Spleen (tissue), 11 donors: ENCODE results near the gene SUZ12. TPM values are rescaled to one million over a fixed set of nuclear protein-coding genes. Genes with fewer than 3 reads are reported as not detected.

Source experiments
- DNase-seq: peaks from one replicate; pipeline ENCODE4 v3.0.0-alpha.2; 2020
- H3K27ac ChIP-seq, 8 donors: fragments of 200-600 bp; sonication (generic) in 7 of 8; 1 replicate in 4 of 8; 2 replicates in 4 of 8; pipeline versions ENCODE4 v1.5.0 to v1.8.0; 2016 to 2021; ENCODE audit warnings: inconsistent platforms in 4 of 8, mild to moderate bottlenecking in 4 of 8, moderate library complexity in 1 of 8
- H3K27me3 ChIP-seq, 7 donors: fragments of 200-600 bp; sonication (generic) in 6 of 7; replicated peaks in 1 of 7; 1 replicate in 4 of 7; 2 replicates in 3 of 7; pipeline versions ENCODE4 v1.5.0 to v1.8.0; 2016 to 2021; ENCODE audit warnings: inconsistent platforms in 3 of 7, mild to moderate bottlenecking in 1 of 7
- H3K36me3 ChIP-seq, 6 donors: fragments of 200-600 bp; sonication (generic) in 5 of 6; 1 replicate in 4 of 6; 2 replicates in 2 of 6; pipeline versions ENCODE4 v1.5.0 to v1.8.0; 2016 to 2021; ENCODE audit warnings: inconsistent platforms in 2 of 6
- H3K4me1 ChIP-seq, 6 donors: fragments of 200-600 bp; sonication (generic) in 5 of 6; 1 replicate in 3 of 6; 2 replicates in 3 of 6; pipeline versions ENCODE4 v1.5.0 to v1.8.0; 2016 to 2021; ENCODE audit warnings: inconsistent platforms in 3 of 6
- H3K4me3 ChIP-seq, 8 donors: fragments of 200-600 bp; sonication (generic) in 7 of 8; 1 replicate in 4 of 8; 2 replicates in 4 of 8; pipeline versions ENCODE4 v1.5.0 to v1.8.0; 2016 to 2021; ENCODE audit warnings: inconsistent platforms in 4 of 8, mild to moderate bottlenecking in 4 of 8, moderate library complexity in 2 of 8
- H3K9me3 ChIP-seq, 8 donors: fragments of 200-600 bp; sonication (generic) in 7 of 8; 1 replicate in 4 of 8; 2 replicates in 4 of 8; pipeline versions ENCODE4 v1.5.0 to v1.8.0; 2016 to 2021; ENCODE audit warnings: inconsistent platforms in 4 of 8
- POLR2A ChIP-seq, 3 donors: fragments of 450-650 bp; IDR thresholded peaks; one replicate each; pipeline ENCODE4 v1.5.1; 2017; ENCODE audit warnings: antibody characterized with exemption in 3 of 3, mild to moderate bottlenecking in 1 of 3
- POLR2AphosphoS5 ChIP-seq, 3 donors: sonication (generic); formaldehyde crosslinking; IDR thresholded peaks; one replicate each; pipeline ENCODE4 v1.5.1; 2017; ENCODE audit warnings: antibody characterized with exemption in 3 of 3
- WGBS, 5 donors: extraction: QIAGEN DNeasy Blood & Tissue Kit in 3 of 5; methylation state at CpG; one replicate each; pipeline versions ENCODE4 v1.1.5 to v1.1.7; 2013 to 2018; 5-methylcytosine and 5-hydroxymethylcytosine counted together
- intact Hi-C: fragments of 100-400 bp; cut with DNase I; formaldehyde crosslinking; loops from one replicate; pipeline ENCODE4 v1.15.0; 2023; ENCODE audit warnings: low total_unique reads
- polyA plus RNA-seq, 3 donors: library from polyadenylated mRNA; stranded (reverse); fragments of 200-250 nt; gene quantifications; one replicate each; pipeline ENCODE4 v1.2.1, GENCODE V29; 2013
- total RNA-seq, 7 donors: library from RNA; depleted of rRNA in 3 of 7; stranded (reverse); fragments of >200 nt in 3 of 7; fragmentation: NEBNext Ultra II Directional in 4 of 7; extraction: Animal tissue kit (Norgen Biotek cat#: 25700) in 4 of 7; gene quantifications; one replicate each; pipeline versions ENCODE4 v1.1.0 to v1.2.1, GENCODE V29; 2016 to 2021
- TF ChIP-seq, protein P1 (sequence below), 11 experiments: fragments of 200-600 bp in 7 of 11; fragments of 450-650 bp in 4 of 11; sonication (generic) in 4 of 11; IDR thresholded peaks in 8 of 11; conservative IDR thresholded peaks in 3 of 11; 1 replicate in 7 of 11; 2 replicates in 4 of 11; pipeline versions ENCODE4 v1.4.0 to v1.8.0; 2016 to 2021; ENCODE audit warnings: antibody characterized with exemption in 11 of 11, inconsistent platforms in 4 of 11, mild to moderate bottlenecking in 1 of 11
- donor health status: healthy with polysubstance abuse.
- donor health status: DM: no; HTN: no; CAD: no; lungs with moderate emphysema.
- donor health status: DM: no; HTN: no; CAD: no.
- donor health status: Bipolar disorder and iron deficiency.
- donor health status: healthy.
- donor health status: DM: no; HTN: no; CAD: no.
- donor health status: DM: yes; HTN: yes; CAD: no.

Gene SUZ12
- total and polyA plus RNA-seq, 10 donors, result 14.9 to 38.7 (median 29.8) TPM

DNA sequence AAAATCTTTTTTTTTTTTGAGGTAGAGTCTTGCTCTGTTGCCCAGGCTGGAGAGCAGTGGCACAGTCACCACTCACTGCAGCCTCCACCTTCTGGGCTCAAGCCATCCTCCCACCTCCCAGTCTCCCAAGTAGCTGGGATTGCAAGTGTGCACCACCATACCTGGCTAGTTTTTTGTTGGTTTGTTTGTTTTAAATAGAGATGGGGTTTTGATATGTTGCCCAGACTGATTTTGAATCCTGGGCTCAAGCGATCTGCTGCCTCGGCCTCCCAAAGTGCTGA, 72.4 kb downstream of the SUZ12 start:
- Histone ChIP-seq H3K27me3 (no peaks in the 10 kb centered on the region), H3K4me3 (peak overlapping the region in 5 of 8 donors; percentile 79 to 97 (median 87)), H3K4me1 (peaks cover 20 to 71% (median 39%) of the 10 kb centered on the region in 6 donors), H3K9me3 (no peaks in the 10 kb centered on the region), H3K36me3 (no peaks in the 10 kb centered on the region), H3K27ac (no peak overlapping the region)
- TF ChIP-seq, protein P1, sequence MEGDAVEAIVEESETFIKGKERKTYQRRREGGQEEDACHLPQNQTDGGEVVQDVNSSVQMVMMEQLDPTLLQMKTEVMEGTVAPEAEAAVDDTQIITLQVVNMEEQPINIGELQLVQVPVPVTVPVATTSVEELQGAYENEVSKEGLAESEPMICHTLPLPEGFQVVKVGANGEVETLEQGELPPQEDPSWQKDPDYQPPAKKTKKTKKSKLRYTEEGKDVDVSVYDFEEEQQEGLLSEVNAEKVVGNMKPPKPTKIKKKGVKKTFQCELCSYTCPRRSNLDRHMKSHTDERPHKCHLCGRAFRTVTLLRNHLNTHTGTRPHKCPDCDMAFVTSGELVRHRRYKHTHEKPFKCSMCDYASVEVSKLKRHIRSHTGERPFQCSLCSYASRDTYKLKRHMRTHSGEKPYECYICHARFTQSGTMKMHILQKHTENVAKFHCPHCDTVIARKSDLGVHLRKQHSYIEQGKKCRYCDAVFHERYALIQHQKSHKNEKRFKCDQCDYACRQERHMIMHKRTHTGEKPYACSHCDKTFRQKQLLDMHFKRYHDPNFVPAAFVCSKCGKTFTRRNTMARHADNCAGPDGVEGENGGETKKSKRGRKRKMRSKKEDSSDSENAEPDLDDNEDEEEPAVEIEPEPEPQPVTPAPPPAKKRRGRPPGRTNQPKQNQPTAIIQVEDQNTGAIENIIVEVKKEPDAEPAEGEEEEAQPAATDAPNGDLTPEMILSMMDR (IDR thresholded peaks at IDR 0.05 in 8 of 11, conservative IDR thresholded peaks at IDR 0.05 in 3 of 11), result no peak
- TF ChIP-seq POLR2A (IDR thresholded peaks at IDR 0.05) (no peak), POLR2AphosphoS5 (IDR thresholded peaks at IDR 0.05) (no peak)
- intact Hi-C loops, result loop anchor here (10.0 kb wide), 1 partner anchor 126 kb away; no protein-coding TSS in a partner anchor
- 95 to 98% (median 98%) methylated on average over 2 of the region's 2 CpGs for WGBS, 5 donors
- peak; percentile 13 for DNase-seq

DNA sequence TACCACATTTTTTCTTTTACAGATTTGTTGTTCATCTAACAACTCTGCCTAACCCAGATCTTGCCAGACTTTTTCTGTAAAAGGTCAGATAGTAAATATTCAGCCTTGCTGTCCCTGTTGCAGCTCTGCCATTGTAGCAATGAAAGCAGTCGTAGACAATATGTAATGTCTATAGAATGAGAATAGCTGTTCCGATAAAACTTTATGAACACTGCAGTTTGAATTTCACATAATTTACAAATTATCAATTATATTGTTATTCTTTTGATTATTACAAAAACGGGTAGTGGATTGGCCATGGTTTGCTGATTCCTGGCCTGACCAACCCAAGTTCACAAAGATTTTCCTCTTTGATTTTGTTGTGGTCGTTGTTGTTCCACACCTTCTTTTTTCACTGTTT, 73.3 kb downstream of the SUZ12 start:
- intact Hi-C loops, result no loop called here
- H3K4me3 ChIP-seq, result peak overlapping the region in 1 of 8 donors; percentile 97
- no peak overlapping the region for H3K27ac ChIP-seq
- DNase-seq, result no peak
- no peaks in the 10 kb centered on the region for H3K27me3 ChIP-seq
- no peak for TF ChIP-seq POLR2A (IDR thresholded peaks at IDR 0.05)
- TF ChIP-seq, protein P1 (IDR thresholded peaks at IDR 0.05 in 8 of 11, conservative IDR thresholded peaks at IDR 0.05 in 3 of 11), result no peak
- no peak for TF ChIP-seq POLR2AphosphoS5 (IDR thresholded peaks at IDR 0.05)
- H3K4me1 ChIP-seq, result peaks cover 20 to 80% (median 40%) of the 10 kb centered on the region in 6 donors
- H3K9me3 ChIP-seq, result no peaks in the 10 kb centered on the region
- no peaks in the 10 kb centered on the region for H3K36me3 ChIP-seq
- 74 to 84% (median 83%) methylated on average over 4 of the region's 4 CpGs for WGBS, 5 donors

DNA sequence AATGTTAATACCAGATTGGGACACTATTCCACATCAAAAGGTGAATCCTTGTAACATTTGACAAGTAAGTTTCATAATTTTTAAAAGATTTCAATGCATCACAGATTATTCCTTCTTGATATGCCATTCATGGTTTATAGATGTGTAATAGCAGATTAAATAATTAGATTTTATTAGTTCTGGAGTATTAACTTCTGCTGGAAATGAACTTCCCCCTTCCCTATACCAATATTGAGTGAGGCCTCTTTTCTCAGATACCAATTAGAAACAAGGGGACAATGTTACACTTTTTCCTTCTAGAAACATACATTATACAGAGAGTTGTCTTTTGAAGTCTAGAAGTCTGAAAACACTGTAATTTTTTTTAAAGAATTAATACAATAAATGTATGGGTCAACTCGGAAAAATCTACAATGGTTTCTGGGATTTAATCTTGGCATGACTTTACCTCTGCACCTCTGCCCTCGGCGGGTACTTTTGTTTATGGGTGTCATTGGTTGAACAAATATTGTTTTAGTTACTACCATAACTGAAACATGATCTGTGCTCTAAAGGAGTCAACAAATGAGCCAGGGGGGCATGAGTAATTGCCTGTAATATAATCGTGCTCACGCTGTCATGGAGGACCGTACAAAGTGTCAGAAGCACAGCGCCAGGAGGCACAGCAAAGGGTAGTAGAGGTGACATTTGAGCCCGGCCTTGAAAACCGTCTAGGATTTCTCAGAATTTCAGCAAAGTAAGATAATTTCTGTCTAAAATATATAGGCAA, 78.6 kb downstream of the SUZ12 start:
- H3K27me3 ChIP-seq, result no peaks in the 10 kb centered on the region
- 83 to 91% (median 86%) methylated on average over 9 of the region's 9 CpGs for WGBS, 5 donors
- peak; percentile 18 for DNase-seq
- TF ChIP-seq POLR2AphosphoS5 (IDR thresholded peaks at IDR 0.05), result no peak
- no peak for TF ChIP-seq POLR2A (IDR thresholded peaks at IDR 0.05)
- TF ChIP-seq, protein P1 (IDR thresholded peaks at IDR 0.05 in 8 of 11, conservative IDR thresholded peaks at IDR 0.05 in 3 of 11), result no peak
- intact Hi-C loops, result no loop called here
- peak overlapping the region in 3 of 8 donors; percentile 18 to 43 (median 19) for H3K27ac ChIP-seq
- peaks cover 0 to 76% (median 18%) of the 10 kb centered on the region in 6 donors for H3K4me1 ChIP-seq
- H3K36me3 ChIP-seq, result peaks cover 0 to 34% (median 4%) of the 10 kb centered on the region in 6 donors
- no peak overlapping the region for H3K4me3 ChIP-seq
- no peaks in the 10 kb centered on the region for H3K9me3 ChIP-seq

DNA sequence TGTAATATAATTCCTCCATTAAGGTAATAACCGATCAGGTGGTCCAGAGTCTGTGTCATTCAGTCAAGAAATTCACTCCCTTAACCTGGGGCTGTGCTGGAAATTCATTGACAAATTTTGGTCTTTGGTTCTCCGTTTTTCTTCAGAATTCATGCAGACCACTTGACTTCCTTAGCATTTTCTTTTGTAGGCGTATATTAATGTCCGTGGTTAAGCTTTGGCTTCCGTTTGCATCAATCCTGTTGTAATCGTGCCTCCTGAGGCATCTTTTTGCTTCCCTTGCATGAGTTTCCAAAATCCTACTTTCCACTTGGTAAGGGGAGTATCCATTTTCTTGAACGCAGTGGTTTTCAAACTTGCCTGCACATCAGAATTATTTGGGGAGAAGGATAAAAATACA, 79.4 kb downstream of the SUZ12 start:
- intact Hi-C loops, result no loop called here
- Histone ChIP-seq H3K36me3 (peaks cover 0 to 42% (median 9%) of the 10 kb centered on the region in 6 donors), H3K4me1 (peaks cover 0 to 68% (median 16%) of the 10 kb centered on the region in 6 donors), H3K27me3 (no peaks in the 10 kb centered on the region), H3K4me3 (no peak overlapping the region), H3K9me3 (no peaks in the 10 kb centered on the region), H3K27ac (peak overlapping the region in 3 of 8 donors; percentile 18 to 43 (median 19))
- DNase-seq, result no peak
- WGBS, 5 donors, result 38 to 68% (median 50%) methylated on average over 7 of the region's 7 CpGs
- TF ChIP-seq POLR2AphosphoS5 (IDR thresholded peaks at IDR 0.05) (no peak), POLR2A (IDR thresholded peaks at IDR 0.05) (no peak)
- TF ChIP-seq, protein P1 (IDR thresholded peaks at IDR 0.05 in 8 of 11, conservative IDR thresholded peaks at IDR 0.05 in 3 of 11), result no peak
